Globus pallidus (tissue), 1 donor: ENCODE results near the gene NINL.
"Not testable (repeated sequence)": the region's sequence is repeated elsewhere in the genome, so short reads cannot be mapped to it uniquely, and the experiment has no call there.

Experiments
- DNase-seq: peaks from one replicate; pipeline ENCODE4 v3.0.0-alpha.2; 2015; ENCODE audit warnings: low spot score

NINL gene

GRCh38 chr20:25484224-25484846 is 101.0 kb downstream of the NINL start:
- no peak for DNase-seq

GRCh38 chr20:25483431-25484132 is 101.7 kb downstream of the NINL start:
- no peak for DNase-seq

GRCh38 chr20:25481918-25482253 is 103.4 kb downstream of the NINL start:
- no peak for DNase-seq

- DNase-seq: no peak
Observed at GRCh38 chr20:25481235-25481917, 104.0 kb downstream of the NINL start.

GRCh38 chr20:25480797-25481196 is 104.5 kb downstream of the NINL start:
- DNase-seq: no peak

- DNase-seq: no peak
Observed at GRCh38 chr20:25480156-25480555, 105.2 kb downstream of the NINL start.

- DNase-seq: no peak
Observed at GRCh38 chr20:25479638-25480037, 105.7 kb downstream of the NINL start.

- DNase-seq: no peak
Observed at GRCh38 chr20:25478889-25479568, 106.3 kb downstream of the NINL start.

- DNase-seq: no peak
Observed at GRCh38 chr20:25477014-25477882, 108.1 kb downstream of the NINL start.

GRCh38 chr20:25476106-25477013 is 109.0 kb downstream of the NINL start:
- DNase-seq: no peak

- DNase-seq: not testable (repeated sequence)
Observed at GRCh38 chr20:25473297-25473696, 112.0 kb downstream of the NINL start.

- DNase-seq: no peak
Observed at GRCh38 chr20:25471020-25471419, 114.3 kb downstream of the NINL start.

- DNase-seq: no peak
Observed at GRCh38 chr20:25470045-25470444, 115.3 kb downstream of the NINL start.

- DNase-seq: no peak
Observed at GRCh38 chr20:25469558-25469957, 115.8 kb downstream of the NINL start.

- no peak for DNase-seq
Observed at GRCh38 chr20:25468126-25469075, 116.9 kb downstream of the NINL start.

GRCh38 chr20:25467441-25467840 is 117.9 kb downstream of the NINL start:
- no peak for DNase-seq

GRCh38 chr20:25466846-25467245 is 118.5 kb downstream of the NINL start:
- DNase-seq: no peak

- DNase-seq: no peak
Observed at GRCh38 chr20:25465243-25466135, 119.8 kb downstream of the NINL start.
